Natural killer cell treated with Interleukin-12 subunit alpha and Interleukin-12 subunit beta and Interleukin-15 and Interleukin-18, amount 100 ng/mL, for 72 hours (primary cell): Measurements from ENCODE around the gene TOP2A. TPM values are rescaled to one million over a fixed set of nuclear protein-coding genes. Genes with fewer than 3 reads are reported as not detected.

Source experiments
- ATAC-seq, 2 donors: fragments of 150-1000 bp; cut with Tn5 transposase in 1 of 2; sonication (Bioruptor Pico), chemical (Tn5 transposase) in 1 of 2; 2 replicates each; pipeline ENCODE4 v1.10.0; 2021
- DNase-seq: peaks from one replicate; pipeline ENCODE4 v3.0.0; 2022; ENCODE audit warnings: low spot score
- H3K27ac Mint-ChIP-seq, 2 donors: 1 replicate in 1 of 2; 2 replicates in 1 of 2; pipeline ENCODE4 v1.8.0; 2022; ENCODE audit warnings: mixed read lengths in 2 of 2, mild to moderate bottlenecking in 1 of 2, moderate library complexity in 1 of 2
- H3K27me3 Mint-ChIP-seq, 2 donors: 1 replicate in 1 of 2; 2 replicates in 1 of 2; pipeline ENCODE4 v1.8.0; 2022; ENCODE audit warnings: mixed read lengths in 2 of 2
- H3K36me3 Mint-ChIP-seq: one replicate; pipeline ENCODE4 v1.8.0; 2022; ENCODE audit warnings: mixed read lengths
- H3K4me1 Mint-ChIP-seq, 2 donors: 1 replicate in 1 of 2; 2 replicates in 1 of 2; pipeline ENCODE4 v1.8.0; 2022; ENCODE audit warnings: low read depth in 2 of 2, mixed read lengths in 2 of 2, mild to moderate bottlenecking in 1 of 2
- H3K4me3 Mint-ChIP-seq: one replicate; pipeline ENCODE4 v1.8.0; 2022; ENCODE audit warnings: mixed read lengths
- H3K9me3 Mint-ChIP-seq: 2 replicates; pipeline ENCODE4 v1.8.0; 2022; ENCODE audit warnings: mixed read lengths
- total RNA-seq, 2 donors: library from RNA; stranded (reverse); gene quantifications; one replicate each; pipeline ENCODE4 v1.2.3, GENCODE V29; 2022

TOP2A gene
- total RNA-seq, 2 donors from 2014 or later: 96.7 to 116 TPM

GRCh38 chr17:40361063-40361924 is 56.4 kb downstream of the TOP2A start:
- Mint-ChIP-seq H3K9me3 (no peaks in the 10 kb centered on the region), H3K36me3 (no peaks in the 10 kb centered on the region), H3K4me1 (peaks cover 12 to 13% of the 10 kb centered on the region in 2 donors), H3K27me3 (peaks cover 5 to 10% of the 10 kb centered on the region in 2 donors), H3K27ac (peak overlapping the region in 1 of 2 donors; percentile 23), H3K4me3 (peak overlapping the region; percentile 15)
- ATAC-seq (no peak), DNase-seq (no peak)

- Mint-ChIP-seq H3K36me3 (no peaks in the 10 kb centered on the region), H3K4me1 (peaks cover 12 to 13% of the 10 kb centered on the region in 2 donors), H3K27ac (no peak overlapping the region), H3K27me3 (peaks cover 5 to 10% of the 10 kb centered on the region in 2 donors), H3K4me3 (no peak overlapping the region), H3K9me3 (no peaks in the 10 kb centered on the region)
- no peak for DNase-seq
- ATAC-seq: no peak
Measured at GRCh38 chr17:40360091-40360490, 57.6 kb downstream of the TOP2A start.

GRCh38 chr17:40358323-40359038 is 59.2 kb downstream of the TOP2A start:
- Mint-ChIP-seq H3K9me3 (no peaks in the 10 kb centered on the region), H3K4me1 (peaks cover 10 to 13% of the 10 kb centered on the region in 2 donors), H3K36me3 (no peaks in the 10 kb centered on the region), H3K27me3 (peaks cover 4 to 10% of the 10 kb centered on the region in 2 donors), H3K4me3 (peak overlapping the region; percentile 36), H3K27ac (peak overlapping the region in 1 of 2 donors; percentile 32)
- ATAC-seq (peak; percentile 66 to 72), DNase-seq (peak; percentile 90)

- H3K27me3 Mint-ChIP-seq: peaks cover 3 to 10% of the 10 kb centered on the region in 2 donors
- DNase-seq (no peak), ATAC-seq (no peak)
- no peak overlapping the region for H3K27ac Mint-ChIP-seq
- no peaks in the 10 kb centered on the region for H3K36me3 Mint-ChIP-seq
- H3K4me1 Mint-ChIP-seq: peaks cover 16 to 18% of the 10 kb centered on the region in 2 donors
- no peaks in the 10 kb centered on the region for H3K9me3 Mint-ChIP-seq
- H3K4me3 Mint-ChIP-seq: no peak overlapping the region
Measured at GRCh38 chr17:40356990-40357881, 60.5 kb downstream of the TOP2A start.

GRCh38 chr17:40355804-40356758 is 61.6 kb downstream of the TOP2A start:
- Mint-ChIP-seq H3K27me3 (peaks cover 3 to 6% of the 10 kb centered on the region in 2 donors), H3K9me3 (no peaks in the 10 kb centered on the region), H3K4me3 (no peak overlapping the region), H3K27ac (no peak overlapping the region), H3K36me3 (no peaks in the 10 kb centered on the region), H3K4me1 (peaks cover 14 to 20% of the 10 kb centered on the region in 2 donors)
- no peak for ATAC-seq
- no peak for DNase-seq

- Mint-ChIP-seq H3K27me3 (peaks cover 0 to 3% of the 10 kb centered on the region in 2 donors), H3K4me1 (peaks cover 12 to 20% of the 10 kb centered on the region in 2 donors), H3K27ac (no peak overlapping the region), H3K36me3 (no peaks in the 10 kb centered on the region), H3K9me3 (no peaks in the 10 kb centered on the region), H3K4me3 (no peak overlapping the region)
- peak; percentile 69 to 77 for ATAC-seq
- DNase-seq: peak; percentile 78
Measured at GRCh38 chr17:40355123-40355803, 62.4 kb downstream of the TOP2A start.

GRCh38 chr17:40354221-40355122 is 63.2 kb downstream of the TOP2A start:
- Mint-ChIP-seq H3K27ac (no peak overlapping the region), H3K4me1 (peaks cover 20 to 24% of the 10 kb centered on the region in 2 donors), H3K4me3 (no peak overlapping the region), H3K27me3 (no peaks in the 10 kb centered on the region), H3K9me3 (no peaks in the 10 kb centered on the region), H3K36me3 (no peaks in the 10 kb centered on the region)
- DNase-seq: no peak
- ATAC-seq: no peak

- ATAC-seq (peak; percentile 85 to 89), DNase-seq (peak; percentile 72)
- Mint-ChIP-seq H3K4me3 (peak overlapping the region; percentile 50), H3K36me3 (no peaks in the 10 kb centered on the region), H3K27me3 (no peaks in the 10 kb centered on the region), H3K27ac (peak overlapping the region; percentile 61 to 96), H3K9me3 (no peaks in the 10 kb centered on the region), H3K4me1 (peaks cover 23 to 34% of the 10 kb centered on the region in 2 donors)
Measured at GRCh38 chr17:40352779-40353394, 64.8 kb downstream of the TOP2A start.

- Mint-ChIP-seq H3K36me3 (no peaks in the 10 kb centered on the region), H3K27me3 (no peaks in the 10 kb centered on the region), H3K27ac (peak overlapping the region; percentile 61 to 96), H3K4me1 (peaks cover 26 to 39% of the 10 kb centered on the region in 2 donors), H3K4me3 (peak overlapping the region; percentile 50), H3K9me3 (no peaks in the 10 kb centered on the region)
- ATAC-seq (no peak), DNase-seq (no peak)
Measured at GRCh38 chr17:40352237-40352778, 65.4 kb downstream of the TOP2A start.

- H3K27ac Mint-ChIP-seq: peak overlapping the region; percentile 61 to 96
- no peaks in the 10 kb centered on the region for H3K27me3 Mint-ChIP-seq
- no peaks in the 10 kb centered on the region for H3K36me3 Mint-ChIP-seq
- no peak overlapping the region for H3K4me3 Mint-ChIP-seq
- DNase-seq (no peak), ATAC-seq (no peak)
- no peaks in the 10 kb centered on the region for H3K9me3 Mint-ChIP-seq
- peaks cover 32 to 44% of the 10 kb centered on the region in 2 donors for H3K4me1 Mint-ChIP-seq
Measured at GRCh38 chr17:40351359-40352236, 66.1 kb downstream of the TOP2A start.
